Stromal cell of bone marrow (primary cell): Measurements from ENCODE around the gene DDX1.

Experiments used
- DNase-seq: peaks from one replicate; pipeline ENCODE4 v3.0.0-alpha.2; 2012; ENCODE audit warnings: low read depth

Gene DDX1

DNA sequence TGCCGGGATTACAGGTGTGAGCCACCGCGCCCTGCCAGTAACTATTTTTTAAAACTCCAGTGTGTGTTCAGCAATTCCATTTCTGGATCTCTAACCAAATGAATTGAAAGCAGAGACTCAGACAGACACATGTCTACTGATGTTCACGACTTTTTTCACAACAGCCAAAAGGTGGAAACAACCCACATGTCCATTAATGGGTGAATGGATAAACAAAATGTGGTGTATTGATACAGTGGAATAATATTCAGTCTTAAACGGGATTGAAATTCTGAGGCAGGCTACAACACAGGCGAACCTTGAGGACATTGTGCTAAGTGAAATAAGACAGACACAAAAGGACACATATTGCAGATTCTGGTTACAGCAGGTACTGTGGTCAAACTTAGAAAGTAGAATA, 55.0 kb downstream of the DDX1 start:
- no peak for DNase-seq

- DNase-seq = no peak
Measured at GRCh38 chr2:15647622-15648590, 56.2 kb downstream of the DDX1 start.

- DNase-seq = no peak
Measured at GRCh38 chr2:15648593-15649525, 57.2 kb downstream of the DDX1 start.

GRCh38 chr2:15649561-15650255, 58.0 kb downstream of the DDX1 start:
- DNase-seq = no peak

- DNase-seq = no peak
Measured at GRCh38 chr2:15650616-15651366, 59.1 kb downstream of the DDX1 start.

- DNase-seq = no peak
Measured at GRCh38 chr2:15651367-15651727, 59.7 kb downstream of the DDX1 start.

- DNase-seq = no peak
Measured at GRCh38 chr2:15652252-15652651, 60.6 kb downstream of the DDX1 start.

- no peak for DNase-seq
Measured at GRCh38 chr2:15652801-15653200, 61.1 kb downstream of the DDX1 start.

DNA sequence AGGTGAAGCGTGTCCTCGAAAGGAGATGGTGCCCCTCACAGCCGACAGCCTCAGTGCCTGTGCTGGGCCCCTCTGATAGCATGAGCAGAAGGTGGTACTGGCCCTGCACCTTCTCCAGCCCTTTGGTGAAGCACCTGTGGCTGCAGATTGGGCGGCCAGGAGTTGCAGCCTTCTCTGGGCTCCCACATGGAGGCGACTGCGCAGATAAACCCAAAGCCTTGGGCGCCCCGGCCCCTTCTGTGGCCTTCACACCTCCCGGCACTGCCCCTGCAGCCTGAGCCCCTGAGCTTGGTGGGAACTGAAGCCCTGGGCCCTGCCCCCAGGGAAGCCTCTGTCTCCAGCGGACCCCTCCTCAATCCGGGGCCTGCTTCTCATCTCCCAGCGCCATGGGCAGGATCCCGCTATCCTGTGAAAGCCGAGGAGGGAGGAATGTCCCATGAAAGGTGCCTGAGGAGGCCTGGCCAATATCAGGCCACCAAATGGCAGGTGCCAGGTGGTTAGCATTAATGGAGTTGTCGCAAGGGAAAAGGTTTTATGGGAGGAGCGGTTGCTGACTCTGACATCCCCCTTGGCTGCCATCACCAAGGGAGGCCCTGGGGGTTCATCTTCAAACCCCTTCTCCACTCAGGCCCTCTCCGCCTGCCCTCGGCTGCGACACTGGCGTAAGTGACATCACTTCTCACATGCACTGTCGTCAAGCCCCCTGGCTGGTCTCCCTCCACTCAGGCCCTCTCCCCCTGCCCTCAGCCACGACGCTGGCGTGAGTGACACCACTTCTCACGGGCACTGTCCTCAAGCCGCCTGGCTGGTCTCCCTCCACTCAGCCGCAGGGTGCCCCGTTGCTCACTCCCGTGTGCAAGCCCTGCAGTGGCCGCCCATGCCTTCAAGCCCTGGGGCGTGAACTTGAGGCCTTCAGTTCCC, 62.4 kb downstream of the DDX1 start:
- DNase-seq = no peak

DNA sequence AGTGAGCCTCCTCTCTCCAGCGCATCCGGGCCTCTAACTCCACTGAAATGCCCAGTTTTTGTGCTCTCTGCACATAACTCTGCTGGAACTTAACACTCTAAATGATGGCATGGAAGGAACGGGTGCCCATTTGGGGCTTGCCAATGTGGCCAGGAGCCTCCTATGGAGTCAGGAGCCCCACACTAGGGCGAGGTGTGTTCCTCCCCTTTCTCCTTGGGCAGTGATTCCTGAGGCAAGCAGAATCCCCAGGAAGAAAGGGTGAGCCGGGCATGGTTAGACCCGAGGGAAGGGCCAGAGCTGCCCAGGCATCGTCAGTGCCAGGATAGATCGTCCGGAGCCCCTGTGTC, 63.0 kb downstream of the DDX1 start:
- no peak for DNase-seq

DNA sequence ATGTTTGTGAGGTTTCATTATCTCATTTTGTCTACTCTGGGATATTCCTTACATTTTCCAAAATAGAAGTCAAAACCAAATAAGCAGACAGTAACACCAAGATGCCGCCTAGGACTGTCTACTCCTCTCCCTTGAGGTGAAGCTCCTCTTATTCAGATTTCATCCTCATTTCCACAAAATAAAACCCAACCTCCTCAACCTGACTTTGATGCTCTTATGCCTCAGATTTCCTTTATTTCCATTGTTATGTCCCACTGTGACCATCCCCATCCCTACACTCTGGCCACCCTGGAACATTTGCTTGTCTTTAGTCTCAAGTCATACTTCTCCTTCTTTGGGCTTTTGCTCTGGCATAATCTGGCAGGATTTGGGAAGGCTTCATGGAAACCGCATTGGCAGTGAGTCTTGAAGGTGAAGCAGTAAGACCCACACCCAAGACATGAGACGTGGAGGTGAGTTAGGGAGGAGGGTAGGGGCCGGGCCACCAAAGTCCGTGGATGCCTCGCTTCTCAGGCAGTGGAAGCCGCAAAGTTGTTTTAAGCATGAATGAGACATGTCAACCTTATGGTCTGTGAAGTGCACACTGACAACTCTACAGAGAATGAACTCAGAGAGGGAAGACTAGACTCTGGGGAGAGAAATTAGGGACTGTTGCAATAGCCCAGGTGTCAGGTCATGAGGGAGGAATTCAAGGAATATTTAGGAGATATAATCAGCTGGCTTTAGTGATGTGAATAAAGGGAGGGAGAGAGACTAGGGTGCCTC, 63.6 kb downstream of the DDX1 start:
- no peak for DNase-seq

- DNase-seq = no peak
Measured at GRCh38 chr2:15656090-15656489, 64.4 kb downstream of the DDX1 start.

GRCh38 chr2:15657759-15658158, 66.1 kb downstream of the DDX1 start:
- DNase-seq = no peak

- DNase-seq = no peak
Measured at GRCh38 chr2:15658911-15659310, 67.2 kb downstream of the DDX1 start.

DNA sequence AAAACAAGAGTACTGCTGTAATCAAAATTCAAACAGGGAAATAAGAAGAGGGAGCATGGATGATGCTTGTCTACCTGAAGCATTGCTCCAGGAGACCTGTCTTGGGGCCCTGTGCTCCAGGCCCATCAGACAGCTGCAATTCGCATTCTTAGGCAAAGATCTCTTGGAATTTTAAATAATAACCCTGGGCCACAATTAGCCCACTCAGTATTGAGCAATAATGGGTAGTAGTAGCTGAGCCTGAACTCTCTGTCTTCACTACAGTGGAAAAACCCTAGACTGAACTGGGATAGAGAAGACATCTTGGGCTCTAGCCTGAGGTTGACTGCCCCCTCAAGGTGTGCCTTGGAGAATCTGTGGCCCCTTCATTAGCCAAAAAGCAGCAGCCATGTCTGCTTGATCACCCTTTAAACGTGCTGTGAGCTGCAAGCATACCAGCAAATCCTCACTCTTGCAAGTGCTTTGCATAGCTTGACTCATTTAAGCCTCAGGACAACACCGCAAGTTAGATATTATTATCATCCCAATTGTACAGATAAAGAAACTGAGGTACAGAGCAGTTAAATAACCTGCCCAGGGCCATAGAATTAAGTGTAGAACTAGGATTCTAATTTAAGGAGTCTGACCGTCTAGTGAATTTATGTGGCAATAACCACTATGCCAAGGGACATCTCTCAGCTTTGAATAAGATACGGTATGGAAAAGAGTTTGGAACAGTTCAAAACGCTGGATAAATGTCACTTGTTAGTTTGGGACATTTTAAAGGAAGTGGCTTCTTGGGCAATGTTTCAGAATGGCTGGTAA, 69.0 kb downstream of the DDX1 start:
- DNase-seq = no peak

DNA sequence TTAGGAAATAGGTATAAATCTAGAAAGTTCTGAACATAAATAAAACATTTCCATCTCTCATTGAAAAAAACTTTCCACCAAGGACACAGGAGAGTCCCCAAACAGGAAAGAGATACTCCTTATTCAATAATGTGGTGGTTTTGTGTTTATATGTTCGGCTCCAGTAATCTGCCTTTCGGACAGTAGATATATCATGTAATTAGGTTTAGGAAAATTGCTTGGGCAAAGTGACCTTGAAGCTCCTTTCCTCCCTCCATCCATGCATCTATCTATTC, 69.6 kb downstream of the DDX1 start:
- DNase-seq = no peak

GRCh38 chr2:15662026-15662425, 70.4 kb downstream of the DDX1 start:
- DNase-seq = no peak

DNA sequence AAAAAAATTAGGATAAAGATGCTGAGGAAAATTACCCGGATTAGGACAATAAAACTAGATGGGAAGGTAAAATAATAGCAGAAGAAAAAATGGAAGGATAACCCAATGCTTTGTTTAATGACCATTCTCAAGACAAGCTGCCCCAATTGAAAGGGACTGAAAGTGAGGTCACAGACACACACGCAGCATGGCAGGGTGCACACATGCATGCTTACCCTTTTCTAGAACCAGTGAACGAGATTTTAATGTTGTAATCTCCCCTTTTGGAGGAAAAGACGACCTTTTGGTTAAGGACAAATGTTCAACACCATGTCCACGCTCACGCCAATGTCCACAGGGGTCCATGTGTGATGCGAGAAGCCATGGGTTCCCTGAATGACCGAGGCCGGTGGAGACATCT, 70.9 kb downstream of the DDX1 start:
- DNase-seq = no peak

DNA sequence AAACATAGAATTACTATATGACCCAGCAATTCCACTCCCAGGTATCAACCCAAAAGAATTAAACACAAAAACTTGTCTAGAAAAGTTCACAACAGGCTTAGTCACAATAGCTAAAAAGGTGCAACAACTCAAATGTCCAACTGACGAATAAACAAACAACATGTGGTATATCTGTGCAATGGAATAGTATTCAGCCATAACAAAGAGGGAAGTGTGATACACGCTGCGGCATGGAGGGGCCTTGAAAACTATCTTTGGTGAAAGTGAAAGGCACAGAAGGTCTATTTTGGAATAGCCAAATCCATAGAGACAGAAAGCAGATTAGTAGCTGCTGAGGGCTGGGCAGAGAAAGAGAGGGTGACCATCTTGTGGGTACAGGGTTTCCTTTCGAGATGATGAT, 72.1 kb downstream of the DDX1 start:
- DNase-seq = no peak
